Memory B cell (primary cell): ENCODE measurements around the gene PLAC9.
"Not testable (repeated sequence)": the region's sequence is repeated elsewhere in the genome, so short reads cannot be mapped to it uniquely, and the experiment has no call there.

ENCODE experiments used
- ATAC-seq: fragments of 150-1000 bp; cut with Tn5 transposase; 2 replicates; pipeline ENCODE4 v1.10.0; 2021; ENCODE audit warnings: low read depth, mild to moderate bottlenecking, moderate library complexity
- DNase-seq, 2 donors: peaks; one replicate each; pipeline ENCODE4 v3.0.0; 2022; ENCODE audit warnings: low spot score in 2 of 2
- H3K27ac Mint-ChIP-seq: one replicate; pipeline ENCODE4 v1.8.0; 2022; ENCODE audit warnings: mild to moderate bottlenecking, moderate library complexity, mixed read lengths
- H3K27me3 Mint-ChIP-seq: one replicate; pipeline ENCODE4 v1.8.0; 2022; ENCODE audit warnings: mixed read lengths
- H3K36me3 Mint-ChIP-seq: one replicate; pipeline ENCODE4 v1.8.0; 2022; ENCODE audit warnings: mild to moderate bottlenecking, mixed read lengths
- H3K4me1 Mint-ChIP-seq: one replicate; pipeline ENCODE4 v1.8.0; 2022; ENCODE audit warnings: mixed read lengths
- H3K4me3 Mint-ChIP-seq: one replicate; pipeline ENCODE4 v1.8.0; 2022; ENCODE audit warnings: mild to moderate bottlenecking, moderate library complexity, mixed read lengths
- H3K9me3 Mint-ChIP-seq: one replicate; pipeline ENCODE4 v1.8.0; 2022; ENCODE audit warnings: mixed read lengths

PLAC9 gene

GRCh38 chr10:80126876-80127275, 5.7 kb upstream of the PLAC9 start:
- Mint-ChIP-seq H3K36me3 (no peaks in the 10 kb centered on the region), H3K4me1 (no peaks in the 10 kb centered on the region), H3K27ac (no peak overlapping the region), H3K27me3 (peaks cover 6% of the 10 kb centered on the region), H3K4me3 (no peak overlapping the region), H3K9me3 (no peaks in the 10 kb centered on the region)
- DNase-seq (no peak), ATAC-seq (no peak)

GRCh38 chr10:80131499-80131901, 1.0 kb upstream of the PLAC9 start:
- DNase-seq (no peak), ATAC-seq (no peak)
- Mint-ChIP-seq H3K9me3 (no peaks in the 10 kb centered on the region), H3K27me3 (peaks cover 7% of the 10 kb centered on the region), H3K4me3 (no peak overlapping the region), H3K36me3 (no peaks in the 10 kb centered on the region), H3K27ac (no peak overlapping the region), H3K4me1 (peaks cover 4% of the 10 kb centered on the region)

GRCh38 chr10:80133206-80133605, 676 bp downstream of the PLAC9 start:
- Mint-ChIP-seq H3K27me3 (peaks cover 7% of the 10 kb centered on the region), H3K4me3 (no peak overlapping the region), H3K27ac (no peak overlapping the region), H3K36me3 (no peaks in the 10 kb centered on the region), H3K9me3 (no peaks in the 10 kb centered on the region), H3K4me1 (peaks cover 4% of the 10 kb centered on the region)
- DNase-seq (no peak), ATAC-seq (no peak)

GRCh38 chr10:80133687-80134086, 1.2 kb downstream of the PLAC9 start:
- ATAC-seq, H3K27me3 Mint-ChIP-seq: not testable (repeated sequence)

GRCh38 chr10:80136134-80136571, 3.6 kb downstream of the PLAC9 start:
- H3K36me3 Mint-ChIP-seq: no peaks in the 10 kb centered on the region
- H3K4me1 Mint-ChIP-seq: peaks cover 4% of the 10 kb centered on the region
- DNase-seq (no peak), ATAC-seq (no peak)
- H3K9me3 Mint-ChIP-seq: no peaks in the 10 kb centered on the region
- peaks cover 21% of the 10 kb centered on the region for H3K27me3 Mint-ChIP-seq
- no peak overlapping the region for H3K4me3 Mint-ChIP-seq
- H3K27ac Mint-ChIP-seq: no peak overlapping the region

More at GRCh38 chr10:80133687-80134086, 1.2 kb downstream of the PLAC9 start:
- H3K27ac Mint-ChIP-seq, DNase-seq, H3K4me1 Mint-ChIP-seq, H3K36me3 Mint-ChIP-seq, H3K4me3 Mint-ChIP-seq, H3K9me3 Mint-ChIP-seq: not testable (repeated sequence)

GRCh38 chr10:80137031-80137862, 4.7 kb downstream of the PLAC9 start:
- Mint-ChIP-seq H3K27ac (no peak overlapping the region), H3K4me3 (no peak overlapping the region), H3K36me3 (no peaks in the 10 kb centered on the region), H3K9me3 (no peaks in the 10 kb centered on the region), H3K27me3 (peaks cover 23% of the 10 kb centered on the region), H3K4me1 (peaks cover 4% of the 10 kb centered on the region)
- DNase-seq (no peak), ATAC-seq (no peak)

DNA sequence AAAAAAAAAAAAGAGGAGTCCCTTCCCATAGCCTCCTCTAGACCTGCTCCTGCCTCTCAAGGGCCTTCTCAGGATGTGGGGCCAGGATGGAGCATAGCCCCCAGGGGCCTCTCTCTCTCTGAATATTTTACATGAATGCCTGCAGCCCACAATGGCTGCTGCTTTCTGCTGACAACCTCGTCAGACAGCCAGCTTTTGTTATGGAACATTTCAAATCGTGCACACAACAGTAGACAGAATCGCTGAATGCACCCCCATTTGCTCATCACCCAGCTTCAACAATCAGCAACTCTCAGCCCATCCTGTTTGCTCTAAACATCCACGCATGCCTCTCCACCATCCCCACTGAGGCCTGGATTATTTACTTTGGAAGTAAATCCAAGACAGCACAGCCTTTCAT, 5.4 kb downstream of the PLAC9 start:
- Mint-ChIP-seq H3K4me1 (peaks cover 2% of the 10 kb centered on the region), H3K27me3 (peaks cover 21% of the 10 kb centered on the region), H3K36me3 (no peaks in the 10 kb centered on the region), H3K9me3 (no peaks in the 10 kb centered on the region), H3K4me3 (no peak overlapping the region), H3K27ac (no peak overlapping the region)
- ATAC-seq (no peak), DNase-seq (no peak)

- H3K9me3 Mint-ChIP-seq: no peaks in the 10 kb centered on the region
- H3K27ac Mint-ChIP-seq: no peak overlapping the region
- H3K27me3 Mint-ChIP-seq: peaks cover 19% of the 10 kb centered on the region
- ATAC-seq: no peak
- DNase-seq: no peak
- H3K36me3 Mint-ChIP-seq: no peaks in the 10 kb centered on the region
- no peak overlapping the region for H3K4me3 Mint-ChIP-seq
- no peaks in the 10 kb centered on the region for H3K4me1 Mint-ChIP-seq
Observed at GRCh38 chr10:80139265-80139664, 6.7 kb downstream of the PLAC9 start.

- Mint-ChIP-seq H3K27ac (no peak overlapping the region), H3K4me3 (no peak overlapping the region), H3K27me3 (peaks cover 19% of the 10 kb centered on the region), H3K4me1 (peaks cover 7% of the 10 kb centered on the region), H3K9me3 (no peaks in the 10 kb centered on the region), H3K36me3 (no peaks in the 10 kb centered on the region)
- DNase-seq (no peak), ATAC-seq (no peak)
Observed at GRCh38 chr10:80140251-80140650, 7.7 kb downstream of the PLAC9 start.

- Mint-ChIP-seq H3K36me3 (no peaks in the 10 kb centered on the region), H3K27me3 (peaks cover 19% of the 10 kb centered on the region), H3K9me3 (no peaks in the 10 kb centered on the region), H3K4me1 (peaks cover 11% of the 10 kb centered on the region), H3K27ac (no peak overlapping the region), H3K4me3 (no peak overlapping the region)
- ATAC-seq (no peak), DNase-seq (no peak)
Observed at GRCh38 chr10:80141696-80142460, 9.3 kb downstream of the PLAC9 start.

DNA sequence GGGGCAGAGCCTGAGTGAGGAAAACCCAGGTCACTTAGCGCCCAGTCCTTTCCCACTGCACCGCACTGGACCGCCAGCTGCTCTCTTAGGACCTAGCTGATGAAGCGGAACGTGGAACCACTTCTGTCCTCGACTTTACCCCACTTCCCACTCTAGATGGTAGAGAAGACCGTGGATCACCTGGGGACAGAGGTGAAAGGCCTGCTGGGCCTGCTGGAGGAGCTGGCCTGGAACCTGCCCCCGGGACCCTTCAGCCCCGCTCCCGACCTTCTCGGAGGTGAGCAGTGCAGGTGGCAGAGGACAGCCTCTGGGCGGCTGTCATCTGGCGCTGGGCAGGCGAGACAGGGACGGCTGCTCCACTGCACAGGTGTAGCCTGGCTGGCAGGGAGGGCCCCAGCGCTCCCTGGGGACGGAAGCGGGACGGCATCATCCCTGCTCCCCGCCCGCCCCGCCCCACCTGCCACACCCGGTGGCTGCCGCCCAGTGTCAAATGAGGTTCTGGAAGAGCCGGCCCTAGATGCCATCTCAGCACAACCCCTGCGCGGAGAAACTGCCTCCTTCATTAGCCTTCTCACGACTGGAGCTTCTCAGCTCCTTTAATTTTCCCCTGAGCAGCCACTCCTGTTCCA, 11.7 kb downstream of the PLAC9 start:
- Mint-ChIP-seq H3K27me3 (peaks cover 16% of the 10 kb centered on the region), H3K36me3 (peaks cover 1% of the 10 kb centered on the region)

DNA sequence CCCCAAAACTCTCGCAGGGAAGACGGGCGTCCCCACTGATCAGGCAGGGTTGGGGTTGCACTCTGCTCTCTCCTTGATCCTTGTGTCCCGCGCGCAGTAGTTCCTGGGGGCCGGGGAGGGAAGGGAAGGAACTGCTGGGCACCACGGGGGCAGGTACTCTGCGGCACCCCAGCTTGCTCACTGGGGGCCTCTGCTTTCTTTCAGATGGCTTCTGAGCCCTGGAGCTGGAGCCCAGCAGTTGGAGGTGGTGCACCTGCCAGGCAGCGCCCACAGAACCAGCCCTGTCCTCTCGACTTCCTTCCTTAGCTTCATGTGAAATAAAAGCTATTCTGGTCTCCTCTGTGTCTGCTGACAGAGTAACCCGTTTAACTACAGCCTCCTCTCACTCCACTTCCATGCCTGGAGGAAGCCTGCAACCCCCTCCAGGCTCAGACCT, 12.2 kb downstream of the PLAC9 start:
- H3K27ac Mint-ChIP-seq: peak overlapping the region; percentile 73
- H3K4me3 Mint-ChIP-seq: peak overlapping the region; percentile 73
- peaks cover 13% of the 10 kb centered on the region for H3K27me3 Mint-ChIP-seq
- peaks cover 5% of the 10 kb centered on the region for H3K36me3 Mint-ChIP-seq
- no peaks in the 10 kb centered on the region for H3K9me3 Mint-ChIP-seq
- ATAC-seq (peak; percentile 58), DNase-seq (peak; percentile 18 to 19)
- H3K4me1 Mint-ChIP-seq: peaks cover 11% of the 10 kb centered on the region

More for the DNA sequence above, 11.7 kb downstream of the PLAC9 start:
- DNase-seq: peak; percentile 19 to 29
- peak; percentile 60 for ATAC-seq
- peak overlapping the region; percentile 73 for H3K4me3 Mint-ChIP-seq
- H3K9me3 Mint-ChIP-seq: no peaks in the 10 kb centered on the region
- H3K4me1 Mint-ChIP-seq: peaks cover 11% of the 10 kb centered on the region
- H3K27ac Mint-ChIP-seq: peak overlapping the region; percentile 73

GRCh38 chr10:80145406-80146308, 13.1 kb downstream of the PLAC9 start:
- H3K4me1 Mint-ChIP-seq: peaks cover 11% of the 10 kb centered on the region
- not testable (repeated sequence) for H3K27me3 Mint-ChIP-seq, H3K36me3 Mint-ChIP-seq, H3K4me3 Mint-ChIP-seq, DNase-seq, ATAC-seq, H3K9me3 Mint-ChIP-seq
- H3K27ac Mint-ChIP-seq: peak overlapping the region; percentile 68
